ENCODE measurements around the gene PPP2R2B.
"Not testable (repeated sequence)": the region's sequence is repeated elsewhere in the genome, so short reads cannot be mapped to it uniquely, and the experiment has no call there.

PPP2R2B gene

DNA sequence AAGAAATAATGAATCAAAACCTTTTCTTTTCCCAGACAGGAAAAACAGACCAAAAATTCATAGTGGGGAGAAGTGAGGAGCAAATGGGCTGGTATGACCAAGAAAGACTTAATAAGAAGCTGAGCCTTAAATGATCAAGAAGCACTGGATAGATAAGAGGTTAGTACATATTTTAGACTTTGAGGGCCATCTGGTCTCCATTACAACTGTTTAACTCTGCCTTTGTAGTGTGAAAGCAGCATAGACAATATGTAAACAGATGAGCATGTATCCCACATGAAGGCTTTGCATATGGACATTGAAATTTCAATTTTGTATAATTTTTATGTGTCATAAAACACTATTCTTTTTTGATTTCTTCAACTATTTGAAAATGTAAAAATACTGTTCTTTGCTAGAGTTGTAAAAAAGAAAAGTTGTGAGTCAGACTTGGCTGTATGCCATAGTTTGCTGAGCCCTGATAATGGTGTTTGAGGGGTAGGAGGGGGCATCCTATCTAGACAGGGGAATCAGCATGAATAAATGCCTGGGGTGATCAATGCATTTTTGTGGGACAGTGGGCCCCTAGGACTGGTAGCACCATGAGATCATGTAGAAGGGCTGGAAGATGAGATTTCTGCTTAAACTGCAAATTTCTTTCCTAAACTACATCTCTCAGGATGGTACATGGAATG is 270.8 kb downstream of the PPP2R2B start:
- DNase-seq (ENCODE audit: low spot score), result no peak

DNA sequence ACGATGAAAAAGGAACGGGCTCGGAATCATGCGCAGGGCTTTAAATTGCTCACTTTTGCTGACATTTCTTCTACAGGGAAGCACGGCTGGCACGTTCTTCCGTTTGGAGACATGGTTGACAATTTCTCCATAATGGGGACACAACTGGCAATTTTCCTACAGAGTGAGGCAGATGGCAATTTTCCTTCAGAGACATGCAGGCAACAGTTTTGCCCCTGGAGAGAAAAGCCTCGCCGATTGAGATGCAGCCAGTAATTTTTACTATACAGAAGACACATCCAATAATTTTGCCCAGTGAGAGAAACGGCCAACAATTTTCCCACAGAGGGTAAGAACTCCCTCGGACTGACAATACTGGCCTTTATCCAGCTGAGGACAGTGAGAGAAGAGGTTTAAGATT is 271.7 kb downstream of the PPP2R2B start:
- DNase-seq (ENCODE audit: low spot score), result no peak

DNA sequence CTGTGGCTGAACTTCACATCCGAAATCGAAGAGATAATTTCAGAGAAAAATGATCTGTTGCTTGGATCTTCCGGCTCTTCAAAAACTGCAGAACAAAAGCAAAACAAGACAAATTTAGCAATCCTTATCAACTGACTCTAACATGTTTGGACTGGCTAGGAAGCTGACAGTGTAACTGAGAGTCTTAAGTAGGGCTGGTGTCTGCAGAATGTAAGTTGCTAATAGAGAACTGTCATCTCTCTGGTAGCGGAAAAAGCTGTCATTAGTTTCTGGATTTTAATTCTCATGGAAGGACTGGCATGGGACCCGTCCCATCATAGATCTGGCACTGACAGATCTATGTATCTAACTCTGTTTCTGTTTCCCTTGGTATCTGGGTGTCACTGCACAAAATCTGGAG is 278.2 kb downstream of the PPP2R2B start:
- no peak for DNase-seq (ENCODE audit: low spot score)

DNA sequence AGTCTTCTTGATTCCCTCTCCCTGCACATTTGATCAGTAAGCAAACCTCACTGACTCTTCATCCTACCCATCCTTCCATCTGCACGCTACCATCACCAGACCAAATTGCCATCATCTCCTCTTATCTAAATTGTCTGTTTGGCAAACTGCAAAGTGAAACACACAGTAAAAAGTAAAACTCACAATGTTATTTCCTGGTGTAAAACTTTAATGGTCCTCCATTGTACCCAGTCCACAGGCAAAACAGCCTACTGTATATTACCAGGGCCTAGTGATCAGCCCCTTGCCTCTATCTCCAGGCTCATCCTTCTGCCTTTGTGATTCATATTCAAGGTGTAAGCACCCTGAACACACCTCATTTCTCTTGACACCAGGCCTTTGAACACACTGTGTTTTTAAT is 279.3 kb downstream of the PPP2R2B start:
- no peak for DNase-seq (ENCODE audit: low spot score)

DNA sequence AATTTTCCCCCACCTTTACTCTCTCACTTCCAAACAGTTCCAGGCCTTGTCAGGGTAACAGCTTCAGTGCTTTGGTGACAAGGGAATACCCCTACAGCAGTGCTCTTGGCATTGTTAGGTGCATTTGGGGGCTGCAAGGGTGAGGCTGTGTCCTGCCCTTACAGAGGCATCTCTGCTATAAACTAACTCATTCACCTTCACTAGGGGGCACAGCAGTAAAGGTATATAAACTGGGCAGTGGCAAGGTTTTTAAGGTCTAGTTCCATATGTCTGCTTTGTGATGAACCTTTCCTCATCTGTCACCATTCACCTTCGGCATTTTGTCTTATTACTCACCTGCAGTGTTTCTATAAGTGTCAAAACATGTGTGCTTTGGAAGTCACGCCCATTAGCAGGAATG is 283.5 kb downstream of the PPP2R2B start:
- no peak for DNase-seq (ENCODE audit: low spot score)

DNA sequence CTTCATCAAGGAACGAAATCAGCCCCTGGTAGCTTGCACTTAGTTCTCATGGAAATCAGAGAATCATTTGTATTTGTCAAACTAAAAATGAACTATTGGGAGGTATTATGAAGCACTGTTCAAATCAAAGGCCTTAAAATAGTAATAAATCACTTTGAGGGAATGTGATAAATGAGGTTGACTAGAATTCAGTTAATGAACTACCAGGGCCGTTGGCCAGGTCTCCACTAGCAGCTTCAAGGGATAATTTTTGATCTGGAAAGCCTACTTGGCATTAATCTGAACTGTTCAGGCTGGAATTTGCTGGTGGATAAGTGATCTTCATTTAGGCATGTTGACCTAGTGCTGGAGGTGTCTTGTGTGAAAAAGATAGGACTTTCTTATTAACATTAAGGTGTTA is 286.2 kb downstream of the PPP2R2B start:
- DNase-seq (ENCODE audit: low spot score), result no peak

DNA sequence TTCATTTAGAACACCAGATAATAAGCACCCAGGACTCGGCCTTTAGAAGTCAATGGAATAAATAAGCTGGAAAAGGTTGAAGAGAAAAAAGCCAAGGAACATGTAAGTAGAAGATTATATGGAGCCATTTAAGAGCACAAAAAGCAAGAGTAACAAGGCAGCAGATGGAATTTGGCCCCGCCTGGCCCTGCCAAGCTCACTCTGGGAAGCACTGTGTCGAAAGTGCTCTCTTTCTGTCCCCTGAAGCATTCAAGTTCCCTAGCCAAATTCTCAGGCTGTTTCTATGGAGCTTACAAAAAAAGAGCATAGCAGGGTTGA is 289.6 kb downstream of the PPP2R2B start:
- DNase-seq (ENCODE audit: low spot score), result no peak

DNA sequence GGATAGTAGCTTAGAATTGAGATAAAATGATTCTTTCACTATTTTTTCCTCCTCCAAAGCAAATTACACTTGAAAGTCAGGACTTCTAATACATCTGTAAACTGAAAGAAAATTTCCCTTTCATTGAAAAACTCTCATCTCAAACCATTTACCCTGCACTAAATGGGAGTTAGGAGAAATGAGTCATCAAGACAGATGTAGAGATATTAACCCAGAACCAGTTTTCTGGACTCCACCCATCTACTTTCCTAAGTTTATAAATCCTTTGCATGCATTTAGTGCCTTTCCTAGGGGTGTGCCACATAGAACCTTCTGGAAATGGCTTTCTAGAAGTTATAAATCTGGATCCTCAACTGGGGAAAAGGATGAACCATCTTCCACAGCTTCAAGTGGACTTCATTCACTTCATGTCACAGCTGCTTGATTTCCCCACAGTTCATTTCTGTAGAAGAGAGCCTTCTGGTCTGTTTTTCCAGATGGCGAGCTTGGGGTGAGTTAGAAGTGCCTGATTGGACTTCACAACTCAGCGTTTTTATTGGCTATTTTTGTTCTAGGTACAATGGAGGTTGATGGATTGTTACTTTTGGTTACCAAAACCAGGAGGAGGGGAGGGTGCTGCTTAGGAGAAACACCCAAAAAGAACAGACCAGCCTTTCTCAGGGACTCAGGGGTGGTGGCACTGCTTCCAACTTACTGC is 290.1 kb downstream of the PPP2R2B start:
- no peak for DNase-seq (ENCODE audit: low spot score)

DNA sequence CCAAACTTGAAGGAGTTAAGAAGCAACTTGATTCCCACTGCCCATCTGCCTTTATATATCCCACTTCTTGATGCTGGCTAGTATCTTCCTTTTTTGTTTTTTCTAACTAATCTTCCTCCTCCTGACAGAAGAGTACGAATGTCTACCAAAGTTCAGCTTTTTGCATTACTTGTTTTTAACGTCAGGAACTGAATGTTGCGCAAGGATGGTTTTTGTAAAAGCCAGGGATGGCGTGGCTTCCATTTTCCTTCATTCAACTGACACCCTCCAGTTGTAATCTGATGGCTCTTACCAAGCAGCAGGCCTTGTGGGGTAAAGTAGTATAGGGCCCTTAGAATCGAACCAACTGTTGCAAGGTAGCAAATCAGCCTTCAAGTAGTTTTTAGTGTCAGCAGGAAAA is 291.8 kb downstream of the PPP2R2B start:
- no peak for DNase-seq (ENCODE audit: low spot score)

DNA sequence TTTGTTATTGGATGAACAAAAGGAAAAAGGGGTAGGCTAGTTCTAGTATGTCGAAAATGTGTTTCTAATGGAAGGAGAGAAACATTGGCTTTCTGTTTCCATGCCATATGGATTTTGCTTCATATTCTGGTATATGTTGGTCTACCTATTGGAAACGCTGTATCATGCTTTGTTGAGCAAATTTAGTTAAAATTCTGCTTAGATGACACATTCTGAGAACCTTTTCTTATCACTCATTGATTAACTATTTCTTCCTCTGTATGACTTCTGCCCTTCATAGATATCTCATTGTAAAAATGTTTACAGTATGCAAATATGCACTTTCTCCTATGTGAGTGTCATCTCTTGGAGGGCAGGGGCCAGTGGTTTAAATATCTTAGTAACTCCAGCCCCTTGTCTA is 293.8 kb downstream of the PPP2R2B start:
- DNase-seq (ENCODE audit: low spot score), result no peak

DNA sequence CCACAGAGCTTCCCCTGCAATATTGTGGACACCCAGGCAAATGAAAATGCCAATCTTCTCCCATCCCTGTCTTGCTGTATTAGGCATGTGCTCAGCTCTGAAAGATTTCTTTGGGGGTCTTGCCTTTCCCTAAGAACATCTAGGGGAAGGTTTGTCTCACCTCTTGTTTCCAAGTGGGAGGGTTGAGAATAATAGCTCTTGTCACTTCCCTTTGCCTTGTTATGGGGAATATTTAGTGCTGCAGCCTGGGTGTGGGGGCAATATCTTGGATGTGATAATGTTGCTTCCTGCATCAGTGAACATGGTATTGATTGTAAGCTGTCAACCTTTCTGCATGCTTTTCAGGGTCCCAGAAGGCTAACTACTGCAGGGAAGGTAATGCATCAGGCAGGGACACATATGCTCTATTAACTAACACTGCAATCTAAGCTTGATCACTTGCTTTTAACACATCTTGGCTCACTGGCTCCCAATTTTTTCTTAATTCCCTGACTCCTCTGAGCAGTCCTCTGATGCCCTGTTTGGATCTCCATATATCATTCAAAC is 296.4 kb downstream of the PPP2R2B start:
- DNase-seq (ENCODE audit: low spot score), result no peak

DNA sequence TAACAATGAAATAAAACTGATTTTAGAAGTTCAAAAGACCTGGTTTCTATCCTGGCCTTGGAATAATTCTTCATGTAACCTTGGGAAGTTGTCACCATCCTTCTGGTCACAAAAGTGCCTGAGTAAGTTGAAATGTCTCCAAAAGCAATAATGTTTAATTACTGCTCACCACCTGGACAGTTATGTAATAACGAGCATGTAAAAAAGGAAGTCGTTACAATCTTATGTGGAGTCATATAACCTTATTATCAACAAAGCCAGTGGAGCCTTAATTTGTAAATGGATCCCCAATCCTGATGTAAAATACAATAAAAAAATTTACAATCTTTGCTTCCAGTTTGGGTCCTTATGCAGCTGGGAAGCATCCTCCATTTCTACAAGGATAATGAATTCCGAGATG is 298.3 kb downstream of the PPP2R2B start:
- DNase-seq (ENCODE audit: low spot score), result no peak

DNA sequence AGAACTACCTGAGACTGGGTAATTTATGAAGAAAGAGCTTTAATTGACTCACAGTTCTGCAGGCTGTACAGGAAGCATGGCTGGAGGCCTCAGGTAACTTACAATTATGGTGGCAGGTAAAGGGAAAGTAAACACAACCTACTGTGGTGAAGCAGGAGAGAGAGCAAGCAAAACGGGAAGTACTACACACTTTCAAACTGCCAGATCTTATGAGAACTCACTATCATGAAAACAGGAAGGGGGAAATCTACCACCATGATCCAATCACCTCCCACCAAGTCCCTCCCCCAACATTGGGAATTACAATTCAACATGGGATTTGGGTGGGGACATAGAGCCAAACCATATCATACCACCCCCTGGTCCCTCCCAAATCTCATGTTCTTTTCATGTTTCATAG is 303.8 kb downstream of the PPP2R2B start:
- no peak for DNase-seq (ENCODE audit: low spot score)

DNA sequence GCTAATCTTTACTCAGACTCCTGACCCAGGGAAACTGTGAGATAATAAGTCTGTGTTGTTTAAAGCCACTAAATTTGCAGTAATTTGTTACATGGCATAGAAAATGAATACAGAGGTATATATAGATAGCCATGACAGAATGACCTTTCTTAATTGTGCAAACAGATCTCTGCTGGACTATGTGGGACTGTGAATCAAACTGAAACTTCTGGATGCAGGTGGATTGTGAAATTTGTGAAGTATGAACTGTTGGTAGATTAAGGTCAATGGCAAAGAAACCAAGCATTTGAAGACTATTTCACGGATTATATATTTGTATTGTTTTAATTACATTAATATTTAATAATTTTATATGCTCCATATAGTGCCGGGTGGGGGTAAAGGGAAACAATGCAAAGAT is 310.4 kb downstream of the PPP2R2B start:
- DNase-seq (ENCODE audit: low spot score), result no peak

DNA sequence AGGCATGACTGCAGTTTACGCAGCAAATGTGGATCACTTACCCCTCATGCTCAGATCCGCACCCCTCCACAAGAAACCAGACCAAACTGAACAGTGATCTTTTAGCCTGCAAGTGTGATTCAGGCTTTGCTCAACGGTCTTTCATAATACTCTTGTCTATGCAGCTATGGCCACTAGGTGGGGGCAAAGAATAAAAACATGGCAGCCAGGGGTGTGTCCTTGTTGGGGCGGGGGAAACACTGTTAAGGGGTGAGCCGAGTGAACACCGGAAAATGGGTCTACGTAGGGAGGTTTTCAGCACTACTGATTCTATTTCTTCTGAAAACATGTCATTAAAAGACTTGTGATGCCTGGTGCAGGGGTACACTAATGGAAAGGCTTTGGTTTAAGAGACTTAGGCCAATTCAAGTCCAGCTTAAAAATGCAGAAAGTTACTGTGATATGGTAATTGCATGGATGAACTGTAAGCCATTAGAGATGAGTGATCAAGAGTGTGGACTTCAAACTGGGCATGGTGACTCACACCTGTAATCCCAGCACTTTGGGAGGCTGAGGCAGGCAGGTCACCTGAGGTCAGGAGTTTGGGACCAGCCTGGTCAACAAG is 312.7 kb downstream of the PPP2R2B start:
- no peak for DNase-seq (ENCODE audit: low spot score)

DNA sequence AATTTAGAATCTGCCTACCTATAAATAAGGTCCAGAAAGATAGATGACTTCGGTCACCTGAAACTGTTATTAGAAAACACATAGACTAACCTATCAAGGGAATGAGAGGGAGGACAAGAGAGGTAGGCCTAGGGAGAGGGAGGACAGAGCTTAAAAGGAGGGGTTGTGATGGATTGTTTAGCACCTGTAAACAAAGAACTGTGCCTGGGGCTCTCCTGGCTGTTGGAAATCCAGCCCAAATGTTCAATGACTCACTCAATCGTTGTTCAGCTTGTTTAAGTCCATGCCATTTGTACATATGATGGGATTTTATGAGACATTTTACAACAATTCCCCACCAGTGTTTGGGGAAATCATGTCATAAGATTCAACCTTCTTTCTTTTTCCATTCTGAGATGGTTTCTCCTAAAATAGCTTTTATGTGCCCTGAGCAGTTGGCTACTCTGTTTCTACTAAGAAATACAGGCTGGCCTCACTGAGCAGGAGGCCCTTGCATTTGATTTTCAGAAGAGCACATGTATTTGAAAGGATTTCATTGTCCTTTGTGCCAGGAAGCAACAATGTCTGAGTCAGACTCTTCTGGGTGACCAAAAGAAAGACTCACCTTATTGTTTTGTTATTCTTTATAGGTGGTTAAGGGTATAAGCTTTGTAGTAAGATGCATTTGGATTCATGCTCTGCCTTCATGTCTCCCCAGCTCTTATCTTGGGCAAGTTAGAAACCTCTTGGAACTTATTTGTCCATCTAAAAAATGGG is 314.4 kb downstream of the PPP2R2B start:
- DNase-seq (ENCODE audit: low spot score), result no peak

DNA sequence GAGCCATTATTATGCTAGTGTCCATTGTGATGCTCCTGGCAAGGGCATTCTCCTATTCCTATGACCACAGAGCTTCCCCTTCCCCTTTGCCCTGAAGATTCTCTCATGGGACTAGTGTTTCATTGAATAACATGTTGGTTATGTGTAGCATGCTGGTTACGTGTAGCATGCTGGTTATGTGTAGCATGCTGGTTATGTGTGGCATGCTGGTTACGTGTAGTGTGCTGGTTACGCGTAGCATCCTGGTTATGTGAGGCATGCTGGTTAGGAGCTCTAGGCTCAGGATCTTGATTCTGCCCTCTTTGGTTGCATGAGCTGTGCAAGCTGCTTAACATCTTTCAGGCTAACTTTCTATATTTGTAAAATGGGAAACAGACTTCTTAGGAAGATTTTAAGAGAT is 316.1 kb downstream of the PPP2R2B start:
- DNase-seq (ENCODE audit: low spot score), result no peak

DNA sequence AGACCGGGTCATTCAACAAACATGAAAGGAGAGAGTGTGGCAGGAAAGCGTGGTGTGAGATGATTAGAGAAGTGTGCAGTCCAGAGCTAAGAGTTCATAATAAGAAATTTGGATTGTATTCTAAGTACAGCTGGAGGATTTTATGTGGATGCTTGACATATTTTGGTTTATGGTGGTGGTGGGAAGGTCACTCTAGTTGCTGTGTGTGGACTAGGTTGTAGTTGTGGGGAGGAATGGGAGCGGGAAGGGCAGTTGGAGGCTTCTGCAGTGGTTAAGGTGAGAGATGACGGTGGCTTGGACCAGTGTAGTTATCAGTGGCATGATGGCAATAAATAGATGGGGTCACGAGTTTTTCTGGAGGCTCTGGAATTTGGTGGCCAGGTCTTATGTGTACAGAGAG is 316.8 kb downstream of the PPP2R2B start:
- DNase-seq (ENCODE audit: low spot score), result no peak

DNA sequence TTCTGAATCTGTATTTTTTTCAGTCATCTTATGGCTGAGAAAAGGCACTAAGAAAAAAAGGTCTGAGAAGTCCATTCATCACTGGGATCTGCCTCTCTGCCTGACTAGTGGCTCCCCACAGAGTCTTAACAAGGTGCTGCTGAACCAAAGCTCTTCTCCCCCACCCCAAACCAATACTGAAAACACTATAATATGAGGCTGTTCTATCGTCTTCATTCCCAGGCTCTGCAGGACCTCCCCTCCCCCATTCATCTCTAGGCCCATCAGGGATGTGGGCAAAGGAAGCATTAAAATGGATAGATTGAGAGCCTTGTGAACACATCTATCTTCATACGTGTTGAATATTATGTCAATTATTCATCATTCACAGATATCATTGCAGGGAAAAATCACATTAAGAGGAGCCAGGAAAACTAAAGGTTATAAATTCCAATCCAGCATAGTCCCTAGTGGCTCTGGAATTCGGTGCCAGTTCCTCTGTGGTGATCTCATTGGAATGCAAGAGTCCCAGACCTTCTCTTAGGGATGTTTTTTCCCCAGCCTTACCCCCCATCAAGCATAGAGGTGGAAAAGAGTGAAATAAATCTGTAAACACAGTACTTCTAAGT is 318.2 kb downstream of the PPP2R2B start:
- DNase-seq (ENCODE audit: low spot score), result no peak

DNA sequence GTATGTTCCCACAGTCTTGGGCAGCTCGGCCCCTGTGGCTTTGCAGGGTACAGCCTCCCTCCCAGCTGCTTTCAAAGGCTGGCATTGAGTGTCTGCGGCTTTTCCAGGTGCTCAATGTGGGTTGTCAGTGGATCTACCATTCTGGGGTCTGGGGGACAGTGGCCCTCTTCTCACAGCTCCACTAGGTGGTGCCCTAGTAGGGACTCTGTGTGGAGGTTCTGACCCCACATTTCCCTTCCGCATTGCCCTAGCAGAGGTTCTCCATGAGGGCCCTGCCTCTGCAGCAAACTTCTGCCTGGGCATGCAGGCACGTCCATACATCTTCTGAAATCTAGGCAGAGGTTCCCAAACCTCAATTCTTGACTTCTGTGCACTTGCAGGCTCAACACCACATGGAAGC is 321.7 kb downstream of the PPP2R2B start:
- not testable (repeated sequence) for DNase-seq (ENCODE audit: low spot score)

DNA sequence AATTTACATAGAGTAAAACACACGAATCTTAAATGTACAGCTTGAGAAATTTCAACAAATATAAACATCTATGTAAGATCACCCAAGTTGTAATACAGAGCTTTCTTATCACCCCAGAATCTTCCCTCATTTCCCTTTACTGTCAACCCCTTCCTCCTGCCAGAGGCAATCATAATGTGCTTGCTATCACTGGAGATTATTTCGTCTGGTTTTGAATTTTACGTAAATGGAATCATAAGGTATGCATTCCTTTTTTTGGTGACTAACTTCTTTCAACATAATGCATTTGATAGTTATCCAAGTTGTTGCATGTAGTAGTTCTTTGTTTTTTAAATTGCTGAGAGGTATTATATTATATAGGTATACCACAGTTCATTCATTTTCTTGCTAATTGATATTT is 325.1 kb downstream of the PPP2R2B start:
- DNase-seq (ENCODE audit: low spot score), result no peak

DNA sequence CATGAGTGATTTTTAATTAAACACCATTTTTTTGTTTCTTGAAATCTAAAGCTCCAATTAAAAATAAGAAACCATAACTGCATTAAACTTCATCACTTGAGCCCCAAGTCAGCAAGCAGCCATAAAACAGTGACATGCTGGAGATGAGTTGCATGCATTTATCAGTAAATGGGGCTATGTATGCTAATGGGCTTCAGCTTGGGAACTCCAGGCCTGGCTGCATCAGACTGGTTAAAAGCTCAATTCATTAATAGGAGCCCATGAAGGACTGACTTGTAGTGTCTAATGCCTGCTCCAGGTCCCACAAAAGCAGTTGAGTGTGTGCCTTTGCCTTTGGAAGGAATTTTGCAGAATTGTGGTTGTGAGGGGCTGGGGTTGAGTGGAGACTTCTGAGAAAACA is 328.9 kb downstream of the PPP2R2B start:
- no peak for DNase-seq (ENCODE audit: low spot score)

All from hematopoietic multipotent progenitor cell treated with erythropoietin and hydrocortisone succinate and interleukin-3 and kit ligand, for 17 days (in vitro differentiated cells).